ENCODE data around the gene DDX51.

- TF ChIP-seq CTCF (IDR thresholded peaks at IDR 0.05) = no peak
- TF ChIP-seq EZH2 (IDR thresholded peaks at IDR 0.05; ENCODE audit: borderline replicate concordance, insufficient read depth, low read depth, low read length, poor library complexity, severe bottlenecking) = no peak
Measured at GRCh38 chr12:132186857-132187620, 42.9 kb upstream of the DDX51 start.

Data from B cell (primary cell).